Mucosa of descending colon (tissue), 3 donors: ENCODE results near the gene NGLY1. TPM values are rescaled to one million over a fixed set of nuclear protein-coding genes. Genes with fewer than 3 reads are reported as not detected.

Source experiments
- ATAC-seq: fragments of 200-7000 bp; cut with Tn5 transposase; one replicate; pipeline ENCODE4 v1.9.1; 2020; ENCODE audit warnings: mild to moderate bottlenecking, moderate library complexity
- DNase-seq, 3 donors: peaks; one replicate each; pipeline ENCODE4 v3.0.0-alpha.2; 2020
- H3K36me3 ChIP-seq: fragments of 200-600 bp; one replicate; pipeline ENCODE4 v1.8.0; 2021; ENCODE audit warnings: low read depth, mild to moderate bottlenecking
- H3K4me1 ChIP-seq: fragments of 200-600 bp; one replicate; pipeline ENCODE4 v1.8.0; 2021; ENCODE audit warnings: low read depth, mild to moderate bottlenecking
- H3K4me3 ChIP-seq: fragments of 200-600 bp; one replicate; pipeline ENCODE4 v1.8.0; 2021; ENCODE audit warnings: mild to moderate bottlenecking
- H3K9me3 ChIP-seq: fragments of 200-600 bp; one replicate; pipeline ENCODE4 v1.8.0; 2021; ENCODE audit warnings: mild to moderate bottlenecking
- CTCF ChIP-seq: fragments of 200-600 bp; IDR thresholded peaks from one replicate; pipeline ENCODE4 v1.8.0; 2022; ENCODE audit warnings: antibody characterized with exemption, mild to moderate bottlenecking
- intact Hi-C, 2 donors: fragments of 100-400 bp; cut with DNase I in 1 of 2; cut with micrococcal nuclease in 1 of 2; formaldehyde crosslinking; loops; one replicate each; pipeline versions ENCODE4 v1.11.0 to v1.11.1; 2022; cut with DNase I, micrococcal nuclease
- total RNA-seq, 3 donors: library from RNA; stranded (reverse); fragmentation: NEBNext Ultra II Directional in 2 of 3; extraction: Animal tissue kit (Norgen Biotek cat#: 25700) in 2 of 3; gene quantifications; one replicate each; pipeline versions ENCODE4 v1.2.1 to v1.2.4, GENCODE V29; 2021 to 2023
- donor health status: DM: no; HTN: no; CAD: no; lungs with moderate emphysema.
- donor health status: DM: no; HTN: no; CAD: no.
- donor health status: DM: no; HTN: yes; CAD: no.

NGLY1 gene
- total RNA-seq, 3 donors from 2014 or later: 37.2 to 57.5 (median 41.1) TPM

GRCh38 chr3:25747033-25747432, 36.2 kb downstream of the NGLY1 start:
- no peaks in the 10 kb centered on the region for H3K36me3 ChIP-seq
- H3K4me3 ChIP-seq: no peak overlapping the region
- intact Hi-C loops: loop anchor here in 1 of 2 donors (10.0 kb wide), 1 partner anchor 142 kb away; no protein-coding TSS in a partner anchor
- no peaks in the 10 kb centered on the region for H3K9me3 ChIP-seq
- no peak for TF ChIP-seq CTCF
- no peak for ATAC-seq
- no peak for DNase-seq
- H3K4me1 ChIP-seq: no peaks in the 10 kb centered on the region

GRCh38 chr3:25744470-25744869, 38.8 kb downstream of the NGLY1 start:
- TF ChIP-seq CTCF: no peak
- intact Hi-C loops: loop anchor here in 1 of 2 donors (10.0 kb wide), 1 partner anchor 140 kb away; no protein-coding TSS in a partner anchor
- DNase-seq (no peak), ATAC-seq (no peak)
- no peak overlapping the region for H3K4me3 ChIP-seq
- no peaks in the 10 kb centered on the region for H3K9me3 ChIP-seq
- H3K4me1 ChIP-seq: no peaks in the 10 kb centered on the region
- H3K36me3 ChIP-seq: no peaks in the 10 kb centered on the region

- no peak for ATAC-seq
- Histone ChIP-seq H3K4me3 (no peak overlapping the region), H3K4me1 (no peaks in the 10 kb centered on the region), H3K36me3 (no peaks in the 10 kb centered on the region), H3K9me3 (no peaks in the 10 kb centered on the region)
- no peak for TF ChIP-seq CTCF
- intact Hi-C loops: no loop called here
- DNase-seq: no peak
These were observed 55.1 kb downstream of the NGLY1 start for GRCh38 chr3:25728101-25728500.

GRCh38 chr3:25727316-25727715, 55.9 kb downstream of the NGLY1 start:
- Histone ChIP-seq H3K4me1 (no peaks in the 10 kb centered on the region), H3K9me3 (no peaks in the 10 kb centered on the region), H3K36me3 (no peaks in the 10 kb centered on the region), H3K4me3 (no peak overlapping the region)
- no peak for TF ChIP-seq CTCF
- ATAC-seq (no peak), DNase-seq (no peak)
- intact Hi-C loops: no loop called here

- no peak for ATAC-seq
- H3K36me3 ChIP-seq: no peaks in the 10 kb centered on the region
- TF ChIP-seq CTCF: no peak
- intact Hi-C loops: no loop called here
- no peak for DNase-seq
- no peaks in the 10 kb centered on the region for H3K9me3 ChIP-seq
- H3K4me1 ChIP-seq: no peaks in the 10 kb centered on the region
- H3K4me3 ChIP-seq: no peak overlapping the region
These were observed 57.4 kb downstream of the NGLY1 start for GRCh38 chr3:25725810-25726209.
